Measurements from ENCODE around the gene ATP1A1. TPM values are rescaled to one million over a fixed set of nuclear protein-coding genes. Genes with fewer than 3 reads are reported as not detected.

Gene ATP1A1
- total and polyA plus RNA-seq, 9 donors = 106 to 388 (median 196) TPM

- 62 to 78% (median 75%) methylated on average over 4 of the region's 4 CpGs for WGBS, 3 donors
- Histone ChIP-seq H3K4me3 (no peak overlapping the region), H3K27me3 (no peaks in the 10 kb centered on the region), H3K27ac (no peak overlapping the region), H3K9me3 (no peaks in the 10 kb centered on the region), H3K36me3 (no peaks in the 10 kb centered on the region), H3K4me1 (ENCODE audit: insufficient read depth) (no peaks in the 10 kb centered on the region)
- intact Hi-C loops (cut with DNase I) = loop anchor here in 1 of 4 donors (10.0 kb wide), 1 partner anchor 133 kb away; no protein-coding TSS in a partner anchor
- TF ChIP-seq POLR2A (IDR thresholded peaks at IDR 0.05) (no peak), EP300 (IDR thresholded peaks at IDR 0.05) (no peak)
- TF ChIP-seq, protein P1, sequence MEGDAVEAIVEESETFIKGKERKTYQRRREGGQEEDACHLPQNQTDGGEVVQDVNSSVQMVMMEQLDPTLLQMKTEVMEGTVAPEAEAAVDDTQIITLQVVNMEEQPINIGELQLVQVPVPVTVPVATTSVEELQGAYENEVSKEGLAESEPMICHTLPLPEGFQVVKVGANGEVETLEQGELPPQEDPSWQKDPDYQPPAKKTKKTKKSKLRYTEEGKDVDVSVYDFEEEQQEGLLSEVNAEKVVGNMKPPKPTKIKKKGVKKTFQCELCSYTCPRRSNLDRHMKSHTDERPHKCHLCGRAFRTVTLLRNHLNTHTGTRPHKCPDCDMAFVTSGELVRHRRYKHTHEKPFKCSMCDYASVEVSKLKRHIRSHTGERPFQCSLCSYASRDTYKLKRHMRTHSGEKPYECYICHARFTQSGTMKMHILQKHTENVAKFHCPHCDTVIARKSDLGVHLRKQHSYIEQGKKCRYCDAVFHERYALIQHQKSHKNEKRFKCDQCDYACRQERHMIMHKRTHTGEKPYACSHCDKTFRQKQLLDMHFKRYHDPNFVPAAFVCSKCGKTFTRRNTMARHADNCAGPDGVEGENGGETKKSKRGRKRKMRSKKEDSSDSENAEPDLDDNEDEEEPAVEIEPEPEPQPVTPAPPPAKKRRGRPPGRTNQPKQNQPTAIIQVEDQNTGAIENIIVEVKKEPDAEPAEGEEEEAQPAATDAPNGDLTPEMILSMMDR (IDR thresholded peaks at IDR 0.05) = no peak
- DNase-seq = no peak
Observed at GRCh38 chr1:116351914-116352313, 21.1 kb upstream of the ATP1A1 start.

GRCh38 chr1:116352349-116352813 lies 20.7 kb upstream of the ATP1A1 start:
- H3K4me1 ChIP-seq (ENCODE audit: insufficient read depth) = no peaks in the 10 kb centered on the region
- H3K27me3 ChIP-seq = no peaks in the 10 kb centered on the region
- 45 to 68% (median 45%) methylated on average over 3 of the region's 3 CpGs for WGBS, 3 donors
- no peak overlapping the region for H3K27ac ChIP-seq
- TF ChIP-seq POLR2A (IDR thresholded peaks at IDR 0.05) (no peak), EP300 (IDR thresholded peaks at IDR 0.05) (no peak)
- TF ChIP-seq, protein P1 (IDR thresholded peaks at IDR 0.05) = no peak
- no peak overlapping the region for H3K4me3 ChIP-seq
- no peaks in the 10 kb centered on the region for H3K9me3 ChIP-seq
- H3K36me3 ChIP-seq = no peaks in the 10 kb centered on the region
- intact Hi-C loops (cut with DNase I) = loop anchor here in 1 of 4 donors (10.0 kb wide), 1 partner anchor 132 kb away; no protein-coding TSS in a partner anchor
- no peak for DNase-seq

DNA sequence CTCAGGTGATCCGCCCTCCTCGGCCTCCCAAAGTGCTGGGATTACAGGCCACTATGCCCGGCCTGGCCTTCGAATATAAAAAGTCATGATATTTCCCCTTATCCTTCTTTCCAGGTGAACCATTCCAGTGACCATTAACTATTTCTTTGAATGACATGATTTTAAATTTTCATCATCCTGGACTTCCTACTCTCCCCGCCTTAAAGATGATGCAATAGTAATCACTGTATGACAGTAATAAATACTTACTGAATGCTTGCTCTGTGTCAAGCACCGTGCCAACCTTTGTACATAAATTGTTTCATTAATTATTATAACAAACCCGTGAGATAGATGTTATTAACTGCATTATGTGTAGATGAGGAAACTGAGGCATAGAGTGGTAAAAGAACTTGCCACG lies 19.9 kb upstream of the ATP1A1 start:
- no peak for DNase-seq
- no peaks in the 10 kb centered on the region for H3K27me3 ChIP-seq
- H3K4me3 ChIP-seq = no peak overlapping the region
- H3K4me1 ChIP-seq (ENCODE audit: insufficient read depth) = no peaks in the 10 kb centered on the region
- H3K36me3 ChIP-seq = no peaks in the 10 kb centered on the region
- TF ChIP-seq, protein P1 (IDR thresholded peaks at IDR 0.05) = no peak
- TF ChIP-seq POLR2A (IDR thresholded peaks at IDR 0.05) (no peak), EP300 (IDR thresholded peaks at IDR 0.05) (no peak)
- H3K9me3 ChIP-seq = no peaks in the 10 kb centered on the region
- no peak overlapping the region for H3K27ac ChIP-seq
- intact Hi-C loops (cut with DNase I) = loop anchor here in 1 of 4 donors (10.0 kb wide), 1 partner anchor 132 kb away; no protein-coding TSS in a partner anchor
- WGBS, 3 donors = 94 to 97% (median 96%) methylated on average over 8 of the region's 8 CpGs

- intact Hi-C loops (cut with DNase I) = loop anchor here in 1 of 4 donors (10.0 kb wide), 1 partner anchor 129 kb away; no protein-coding TSS in a partner anchor
- Histone ChIP-seq H3K27me3 (no peaks in the 10 kb centered on the region), H3K9me3 (no peaks in the 10 kb centered on the region), H3K4me1 (ENCODE audit: insufficient read depth) (no peaks in the 10 kb centered on the region), H3K4me3 (no peak overlapping the region), H3K27ac (no peak overlapping the region), H3K36me3 (no peaks in the 10 kb centered on the region)
- WGBS, 3 donors = 82 to 85% (median 83%) methylated on average over 4 of the region's 4 CpGs
- TF ChIP-seq EP300 (IDR thresholded peaks at IDR 0.05) (no peak), POLR2A (IDR thresholded peaks at IDR 0.05) (no peak)
- TF ChIP-seq, protein P1 (IDR thresholded peaks at IDR 0.05) = no peak
- no peak for DNase-seq
Observed at GRCh38 chr1:116356067-116356466, 17.0 kb upstream of the ATP1A1 start.

Measured in ovary (tissue), 9 donors.